OCI-LY3 (cell line): ENCODE results near the gene SCAMP1.

ENCODE experiments used
- H2AFZ ChIP-seq: fragments of 200-600, 300-600 bp; shearing (Covaris generic); 2 replicates; pipeline ENCODE4 v1.6.0; 2014; ENCODE audit warnings: antibody characterized with exemption, low read depth, low read length
- H3K27ac ChIP-seq: fragments of 200-600, 300-600 bp; sonication (generic); 2 replicates; pipeline ENCODE4 v1.5.1; 2014; ENCODE audit warnings: mild to moderate bottlenecking, low read length, moderate library complexity, mixed read lengths
- H3K27me3 ChIP-seq: fragments of 200-600, 300-600 bp; sonication (generic); 2 replicates; pipeline ENCODE4 v1.6.1; 2014; ENCODE audit warnings: low read depth, low read length, mixed read lengths
- H3K36me3 ChIP-seq: fragments of 200-600, 300-600 bp; sonication (generic); replicated peaks from 2 replicates; pipeline ENCODE3; 2014; ENCODE audit warnings: low read depth, low read length, mixed read lengths
- H3K4me1 ChIP-seq: fragments of 300-600, 200-600 bp; sonication (generic); 2 replicates; pipeline ENCODE4 v1.6.1; 2014; ENCODE audit warnings: low read length, mixed read lengths
- H3K4me2 ChIP-seq: fragments of 200-600, 300-600 bp; sonication (generic); 2 replicates; pipeline ENCODE4 v1.6.1; 2014; ENCODE audit warnings: low read length, mixed read lengths
- H3K4me3 ChIP-seq: fragments of 300-600, 200-600 bp; sonication (generic); 2 replicates; pipeline ENCODE4 v1.5.1; 2014; ENCODE audit warnings: antibody characterized with exemption, mild to moderate bottlenecking, low read length, moderate library complexity
- H3K79me2 ChIP-seq: fragments of 300-600, 200-600 bp; shearing (Covaris generic); 2 replicates; pipeline ENCODE4 v1.6.1; 2014; ENCODE audit warnings: mild to moderate bottlenecking, low read length, mixed read lengths
- H3K9ac ChIP-seq: fragments of 300-600, 200-600 bp; shearing (Covaris generic); 2 replicates; pipeline ENCODE4 v1.6.0; 2014; ENCODE audit warnings: mild to moderate bottlenecking, low read length, moderate library complexity
- H3K9me3 ChIP-seq: fragments of 200-600, 300-600 bp; shearing (Covaris generic); 2 replicates; pipeline ENCODE4 v1.6.1; 2014; ENCODE audit warnings: low read length, mixed read lengths; ENCODE audit not compliant: insufficient read depth
- H4K20me1 ChIP-seq: fragments of 200-600, 300-600 bp; sonication (generic); 2 replicates; pipeline ENCODE4 v1.6.1; 2016; ENCODE audit warnings: low read length, mixed read lengths; ENCODE audit not compliant: insufficient read depth
- EZH2phosphoT487 ChIP-seq: fragments of 200-600 bp; shearing (Covaris generic); IDR thresholded peaks from 2 replicates; pipeline ENCODE4 v1.6.1; 2018; ENCODE audit warnings: antibody characterized with exemption, mixed run types, low read depth
- TF ChIP-seq, protein P1 (sequence below): fragments of 200-600, 300-600 bp; sonication (generic); IDR thresholded peaks from 2 replicates; pipeline ENCODE4 v1.5.1; 2014; ENCODE audit warnings: antibody characterized with exemption, low read length, low read depth

SCAMP1 gene, protein sequence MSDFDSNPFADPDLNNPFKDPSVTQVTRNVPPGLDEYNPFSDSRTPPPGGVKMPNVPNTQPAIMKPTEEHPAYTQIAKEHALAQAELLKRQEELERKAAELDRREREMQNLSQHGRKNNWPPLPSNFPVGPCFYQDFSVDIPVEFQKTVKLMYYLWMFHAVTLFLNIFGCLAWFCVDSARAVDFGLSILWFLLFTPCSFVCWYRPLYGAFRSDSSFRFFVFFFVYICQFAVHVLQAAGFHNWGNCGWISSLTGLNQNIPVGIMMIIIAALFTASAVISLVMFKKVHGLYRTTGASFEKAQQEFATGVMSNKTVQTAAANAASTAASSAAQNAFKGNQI

DNA sequence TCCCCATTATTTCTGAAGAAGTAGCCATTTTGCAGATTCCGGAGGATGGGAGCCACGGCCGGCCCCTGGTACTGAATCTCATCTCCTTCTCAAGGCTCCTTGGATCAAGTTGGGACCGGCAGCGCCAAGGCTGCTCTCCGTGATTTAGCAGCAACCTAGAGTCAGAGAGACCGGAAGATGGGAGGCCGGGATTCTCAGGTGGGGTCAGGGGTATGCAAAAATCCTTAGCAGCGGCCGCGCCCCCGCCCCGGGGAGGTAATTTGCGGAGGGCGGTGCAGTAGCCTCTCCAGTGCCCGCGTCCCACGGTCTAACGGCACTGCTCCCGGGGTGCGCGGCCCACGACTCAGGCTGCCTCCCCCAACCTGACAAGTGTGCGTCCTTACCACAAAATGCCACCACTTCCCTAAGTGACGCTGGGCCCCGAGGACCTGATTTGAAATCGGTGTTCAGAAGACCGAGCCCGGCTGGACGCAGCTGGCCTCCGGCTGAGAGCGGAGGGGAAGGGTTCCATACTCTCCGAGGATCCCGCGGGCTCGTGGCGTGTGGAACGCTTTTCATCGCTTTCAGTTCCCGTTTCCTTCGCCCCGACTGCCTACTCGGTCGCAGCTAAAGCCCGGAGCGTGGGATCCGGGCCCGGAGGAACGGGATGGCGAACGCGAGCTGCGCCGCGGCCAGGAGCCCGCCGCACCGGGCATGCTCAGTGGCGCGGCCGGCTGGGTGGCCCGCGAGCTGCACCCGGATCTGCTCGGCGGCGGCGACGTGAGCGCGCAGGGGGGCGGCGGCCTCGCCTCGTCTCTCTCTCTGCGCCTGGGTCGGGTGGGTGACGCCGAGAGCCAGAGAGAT, at the start of gene SCAMP1:
Gene SCAMP1, plus strand, starts transcription at position 787 of the 843 bp plus-strand sequence. Its CDS starts 55 bp downstream, at position 842.
- Histone ChIP-seq H3K36me3 (no peaks in the 10 kb centered on the region), H3K4me1 (peaks cover 14% of the 10 kb centered on the region), H2AFZ (peak within 1 kb of the TSS; percentile 78), H3K9ac (peak within 1 kb of the TSS; percentile 97), H4K20me1 (no peaks in the 10 kb centered on the region), H3K79me2 (peaks cover 28% of the 10 kb centered on the region), H3K4me2 (peak within 1 kb of the TSS; percentile 85), H3K9me3 (no peaks in the 10 kb centered on the region), H3K27ac (peak within 1 kb of the TSS; percentile 87), H3K27me3 (no peaks in the 10 kb centered on the region), H3K4me3 (peak within 1 kb of the TSS; percentile 99)
- no peak for TF ChIP-seq EZH2phosphoT487
- TF ChIP-seq, protein P1, sequence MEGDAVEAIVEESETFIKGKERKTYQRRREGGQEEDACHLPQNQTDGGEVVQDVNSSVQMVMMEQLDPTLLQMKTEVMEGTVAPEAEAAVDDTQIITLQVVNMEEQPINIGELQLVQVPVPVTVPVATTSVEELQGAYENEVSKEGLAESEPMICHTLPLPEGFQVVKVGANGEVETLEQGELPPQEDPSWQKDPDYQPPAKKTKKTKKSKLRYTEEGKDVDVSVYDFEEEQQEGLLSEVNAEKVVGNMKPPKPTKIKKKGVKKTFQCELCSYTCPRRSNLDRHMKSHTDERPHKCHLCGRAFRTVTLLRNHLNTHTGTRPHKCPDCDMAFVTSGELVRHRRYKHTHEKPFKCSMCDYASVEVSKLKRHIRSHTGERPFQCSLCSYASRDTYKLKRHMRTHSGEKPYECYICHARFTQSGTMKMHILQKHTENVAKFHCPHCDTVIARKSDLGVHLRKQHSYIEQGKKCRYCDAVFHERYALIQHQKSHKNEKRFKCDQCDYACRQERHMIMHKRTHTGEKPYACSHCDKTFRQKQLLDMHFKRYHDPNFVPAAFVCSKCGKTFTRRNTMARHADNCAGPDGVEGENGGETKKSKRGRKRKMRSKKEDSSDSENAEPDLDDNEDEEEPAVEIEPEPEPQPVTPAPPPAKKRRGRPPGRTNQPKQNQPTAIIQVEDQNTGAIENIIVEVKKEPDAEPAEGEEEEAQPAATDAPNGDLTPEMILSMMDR: no peak

DNA sequence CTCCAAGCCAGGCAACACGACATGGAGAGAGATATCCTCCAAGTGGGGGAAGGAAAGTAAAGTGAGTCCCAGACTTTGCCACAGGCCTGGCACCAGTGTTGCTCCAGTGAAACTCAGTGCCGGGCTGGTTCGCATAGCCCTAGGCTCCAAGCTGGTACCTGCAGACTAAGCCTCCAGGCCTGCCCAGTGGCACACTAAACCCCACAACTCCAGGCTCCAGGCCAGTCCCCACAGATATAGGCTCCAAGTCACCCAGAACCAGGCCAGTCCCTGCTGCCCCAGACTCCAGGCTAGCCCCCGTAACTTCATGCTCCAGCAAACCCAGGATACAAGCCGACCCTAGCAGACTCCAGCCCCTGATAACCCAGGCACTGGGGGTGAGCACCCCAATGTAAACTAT, 42.9 kb upstream of the SCAMP1 start:
- Histone ChIP-seq H3K27ac (no peak overlapping the region), H3K9ac (no peak overlapping the region), H3K79me2 (no peaks in the 10 kb centered on the region), H3K4me3 (no peak overlapping the region), H3K36me3 (no peaks in the 10 kb centered on the region), H3K9me3 (no peaks in the 10 kb centered on the region), H4K20me1 (no peaks in the 10 kb centered on the region), H2AFZ (no peak overlapping the region), H3K4me2 (no peak overlapping the region), H3K27me3 (no peaks in the 10 kb centered on the region), H3K4me1 (no peaks in the 10 kb centered on the region)
- TF ChIP-seq, protein P1: no peak
- no peak for TF ChIP-seq EZH2phosphoT487

DNA sequence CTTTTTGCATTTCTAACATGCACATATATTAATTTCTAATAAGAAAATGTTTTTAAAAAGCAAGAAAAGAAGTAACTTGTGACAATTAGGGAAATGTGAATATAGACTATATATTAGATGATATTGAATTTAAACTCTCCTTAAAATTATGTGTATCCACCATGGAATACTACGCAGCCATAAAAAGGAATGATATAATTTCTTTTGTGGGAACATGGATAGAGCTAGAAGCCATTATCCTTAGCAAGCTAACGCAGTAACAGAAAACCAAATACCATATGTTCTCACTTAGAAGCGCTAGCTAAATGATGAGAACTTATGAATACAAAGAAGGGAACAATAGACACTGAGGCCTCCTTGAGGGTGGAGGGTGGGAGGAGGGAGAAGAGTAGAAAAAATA, 42.1 kb upstream of the SCAMP1 start:
- no peak overlapping the region for H3K4me3 ChIP-seq
- no peaks in the 10 kb centered on the region for H3K9me3 ChIP-seq
- H3K9ac ChIP-seq: no peak overlapping the region
- H3K27me3 ChIP-seq: no peaks in the 10 kb centered on the region
- no peaks in the 10 kb centered on the region for H3K79me2 ChIP-seq
- no peak overlapping the region for H3K27ac ChIP-seq
- H3K4me2 ChIP-seq: no peak overlapping the region
- TF ChIP-seq EZH2phosphoT487: no peak
- TF ChIP-seq, protein P1: no peak
- H3K4me1 ChIP-seq: no peaks in the 10 kb centered on the region
- no peaks in the 10 kb centered on the region for H3K36me3 ChIP-seq
- H2AFZ ChIP-seq: no peak overlapping the region
- H4K20me1 ChIP-seq: no peaks in the 10 kb centered on the region

DNA sequence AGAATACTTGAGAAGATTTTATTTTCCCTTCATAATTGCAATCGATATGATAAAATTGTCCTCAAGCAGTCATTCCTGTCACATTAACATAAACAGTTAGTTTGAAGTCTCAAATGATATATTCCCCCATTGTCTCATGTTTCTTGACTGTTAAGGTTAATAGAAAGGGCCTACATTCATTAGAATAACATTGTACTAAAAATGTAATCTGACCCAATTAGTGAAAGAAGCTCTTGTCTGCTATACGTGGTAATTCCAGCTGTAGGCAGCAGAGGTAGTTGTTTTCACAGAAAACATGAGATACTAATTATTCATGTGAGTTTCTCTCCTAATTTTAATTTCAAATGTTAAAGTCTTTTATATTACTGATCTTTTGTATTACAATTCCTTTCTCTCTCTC, 40.0 kb upstream of the SCAMP1 start:
- Histone ChIP-seq H3K79me2 (no peaks in the 10 kb centered on the region), H3K9me3 (no peaks in the 10 kb centered on the region)

More for the DNA sequence above, 40.0 kb upstream of the SCAMP1 start:
- Histone ChIP-seq H3K4me2 (no peak overlapping the region), H3K27me3 (no peaks in the 10 kb centered on the region), H3K36me3 (no peaks in the 10 kb centered on the region), H3K4me3 (no peak overlapping the region), H3K27ac (no peak overlapping the region), H4K20me1 (no peaks in the 10 kb centered on the region), H3K9ac (no peak overlapping the region), H3K4me1 (no peaks in the 10 kb centered on the region), H2AFZ (no peak overlapping the region)
- TF ChIP-seq, protein P1: peak; percentile 53
- no peak for TF ChIP-seq EZH2phosphoT487
